Measurements from ENCODE around the gene OCEL1. TPM values are rescaled to one million over a fixed set of nuclear protein-coding genes. Genes with fewer than 3 reads are reported as not detected.

The OCEL1 gene
- total RNA-seq, 1 donor from 2014 or later, result 24.1 TPM

- intact Hi-C loops (cut with DNase I), result no loop called here
- no peak overlapping the region for H3K4me3 ChIP-seq
- DNase-seq (ENCODE audit: extremely low spot score in 2 of 2), result no peak
- TF ChIP-seq POLR2AphosphoS5 (IDR thresholded peaks at IDR 0.05; ENCODE audit: insufficient read depth in 1 of 2, low read depth in 1 of 2) (no peak), POLR2A (IDR thresholded peaks at IDR 0.05) (no peak)
- TF ChIP-seq, protein P1, sequence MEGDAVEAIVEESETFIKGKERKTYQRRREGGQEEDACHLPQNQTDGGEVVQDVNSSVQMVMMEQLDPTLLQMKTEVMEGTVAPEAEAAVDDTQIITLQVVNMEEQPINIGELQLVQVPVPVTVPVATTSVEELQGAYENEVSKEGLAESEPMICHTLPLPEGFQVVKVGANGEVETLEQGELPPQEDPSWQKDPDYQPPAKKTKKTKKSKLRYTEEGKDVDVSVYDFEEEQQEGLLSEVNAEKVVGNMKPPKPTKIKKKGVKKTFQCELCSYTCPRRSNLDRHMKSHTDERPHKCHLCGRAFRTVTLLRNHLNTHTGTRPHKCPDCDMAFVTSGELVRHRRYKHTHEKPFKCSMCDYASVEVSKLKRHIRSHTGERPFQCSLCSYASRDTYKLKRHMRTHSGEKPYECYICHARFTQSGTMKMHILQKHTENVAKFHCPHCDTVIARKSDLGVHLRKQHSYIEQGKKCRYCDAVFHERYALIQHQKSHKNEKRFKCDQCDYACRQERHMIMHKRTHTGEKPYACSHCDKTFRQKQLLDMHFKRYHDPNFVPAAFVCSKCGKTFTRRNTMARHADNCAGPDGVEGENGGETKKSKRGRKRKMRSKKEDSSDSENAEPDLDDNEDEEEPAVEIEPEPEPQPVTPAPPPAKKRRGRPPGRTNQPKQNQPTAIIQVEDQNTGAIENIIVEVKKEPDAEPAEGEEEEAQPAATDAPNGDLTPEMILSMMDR (IDR thresholded peaks at IDR 0.05), result no peak
- H3K27ac ChIP-seq, result no peak overlapping the region
- H3K4me1 ChIP-seq, result peaks cover 37% of the 10 kb centered on the region
- H3K9me3 ChIP-seq, result no peaks in the 10 kb centered on the region
- no peaks in the 10 kb centered on the region for H3K27me3 ChIP-seq
- peaks cover 0 to 13% of the 10 kb centered on the region in 2 donors for H3K36me3 ChIP-seq
Observed at GRCh38 chr19:17232258-17232657, 6.2 kb downstream of the OCEL1 start.

GRCh38 chr19:17234911-17235299 lies 8.9 kb downstream of the OCEL1 start:
- peaks cover 30% of the 10 kb centered on the region for H3K4me1 ChIP-seq
- intact Hi-C loops (cut with DNase I), result no loop called here
- H3K36me3 ChIP-seq, result peaks cover 0 to 21% of the 10 kb centered on the region in 2 donors
- TF ChIP-seq POLR2A (IDR thresholded peaks at IDR 0.05) (no peak), POLR2AphosphoS5 (IDR thresholded peaks at IDR 0.05; ENCODE audit: insufficient read depth in 1 of 2, low read depth in 1 of 2) (peak in 1 of 2 donors; percentile 52)
- TF ChIP-seq, protein P1 (IDR thresholded peaks at IDR 0.05), result no peak
- no peaks in the 10 kb centered on the region for H3K9me3 ChIP-seq
- H3K27ac ChIP-seq, result peak overlapping the region; percentile 76
- H3K4me3 ChIP-seq, result peak overlapping the region; percentile 50 to 54
- DNase-seq (ENCODE audit: extremely low spot score in 2 of 2), result no peak
- H3K27me3 ChIP-seq, result no peaks in the 10 kb centered on the region

- peaks cover 30% of the 10 kb centered on the region for H3K4me1 ChIP-seq
- H3K36me3 ChIP-seq, result peaks cover 0 to 22% of the 10 kb centered on the region in 2 donors
- peak overlapping the region; percentile 50 to 54 for H3K4me3 ChIP-seq
Observed at GRCh38 chr19:17235300-17235970, 9.4 kb downstream of the OCEL1 start.

GRCh38 chr19:17235971-17236777 lies 10.1 kb downstream of the OCEL1 start:
- peak overlapping the region; percentile 76 for H3K27ac ChIP-seq
- no peaks in the 10 kb centered on the region for H3K27me3 ChIP-seq
- H3K36me3 ChIP-seq, result peaks cover 0 to 28% of the 10 kb centered on the region in 2 donors
- H3K9me3 ChIP-seq, result no peaks in the 10 kb centered on the region
- H3K4me1 ChIP-seq, result peaks cover 30% of the 10 kb centered on the region
- intact Hi-C loops (cut with DNase I), result no loop called here
- no peak for TF ChIP-seq POLR2AphosphoS5 (IDR thresholded peaks at IDR 0.05; ENCODE audit: insufficient read depth in 1 of 2, low read depth in 1 of 2)
- no peak for TF ChIP-seq POLR2A (IDR thresholded peaks at IDR 0.05)
- TF ChIP-seq, protein P1 (IDR thresholded peaks at IDR 0.05), result no peak
- H3K4me3 ChIP-seq, result peak overlapping the region; percentile 50 to 54
- DNase-seq (ENCODE audit: extremely low spot score in 2 of 2), result no peak

More at GRCh38 chr19:17235300-17235970, 9.4 kb downstream of the OCEL1 start:
- no peak for DNase-seq (ENCODE audit: extremely low spot score in 2 of 2)
- intact Hi-C loops (cut with DNase I), result no loop called here
- peak overlapping the region; percentile 76 for H3K27ac ChIP-seq
- H3K27me3 ChIP-seq, result no peaks in the 10 kb centered on the region
- no peaks in the 10 kb centered on the region for H3K9me3 ChIP-seq
- TF ChIP-seq POLR2AphosphoS5 (IDR thresholded peaks at IDR 0.05; ENCODE audit: insufficient read depth in 1 of 2, low read depth in 1 of 2) (no peak), POLR2A (IDR thresholded peaks at IDR 0.05) (no peak)
- TF ChIP-seq, protein P1 (IDR thresholded peaks at IDR 0.05), result peak; percentile 27 to 65 (median 33)

Measured in vagina (tissue), 2 donors.